GM12878 (cell line): ENCODE data around the gene TBC1D5. TPM values are rescaled to one million over a fixed set of nuclear protein-coding genes. Genes with fewer than 3 reads are reported as not detected.

Source experiments
- ATAC-seq: fragments of 200-7000 bp; cut with Tn5 transposase; 3 replicates; pipeline ENCODE4 v1.9.1; 2020; ENCODE audit warnings: mild to moderate bottlenecking, moderate library complexity
- BruUV-seq: library from RNA; stranded (reverse); fragments of 400-500 nt; replicated peaks from 2 replicates; lab custom pipeline; 2021; lab: Mats Ljungman, UMichigan
- CTCF ChIA-PET: fragments of 300-600 bp; sonication (Branson Sonifier 250); formaldehyde crosslinking; extraction: SDS; loops from one replicate; lab custom pipeline; 2021; ENCODE audit warnings: inconsistent platforms; lab: Yijun Ruan, JAX
- POLR2A ChIA-PET: fragments of 350-600 bp; formaldehyde crosslinking; extraction: SDS; loops from one replicate; lab custom pipeline; 2021; ENCODE audit warnings: inconsistent platforms; lab: Charles Lee
- RAD21 ChIA-PET: fragments of 300-600 bp; sonication (Branson Sonifier 250); formaldehyde crosslinking; loops from one replicate; lab custom pipeline; 2023; ENCODE audit warnings: antibody characterized with exemption; ENCODE audit not compliant: unreplicated experiment; lab: Charles Lee
- SMC1A ChIA-PET: fragments of 300-600 bp; sonication (Branson Sonifier 250); formaldehyde crosslinking; loops from one replicate; lab custom pipeline; 2023; ENCODE audit not compliant: unreplicated experiment, uncharacterized antibody; lab: Charles Lee
- DNase-seq: peaks from one replicate; pipeline ENCODE4 v3.0.0-alpha.2; 2011; ENCODE audit warnings: low read depth, low spot score
- FAIRE-seq: peaks from 3 replicates; lab custom pipeline; 2011; peaks lifted over from hg19 to GRCh38; lab: Jason Lieb, UNC
- H2AFZ ChIP-seq: 2 replicates; pipeline ENCODE4 v1.6.0; 2011; ENCODE audit warnings: low read depth, low read length, control low read depth; ENCODE audit not compliant: control insufficient read depth
- H3K27ac ChIP-seq: 2 replicates; pipeline ENCODE4 v1.5.1; 2011; ENCODE audit warnings: control low read depth; ENCODE audit not compliant: control insufficient read depth, insufficient read depth
- H3K27me3 ChIP-seq, 2 experiments: replicated peaks in 1 of 2; 2 replicates each; pipeline versions ENCODE4 v1.6.0 to v1.6.1; 2011; ENCODE audit warnings: low read length in 1 of 2; ENCODE audit not compliant: control insufficient read depth in 2 of 2, insufficient read depth in 2 of 2
- H3K36me3 ChIP-seq, 2 experiments: 2 replicates each; pipeline ENCODE4 v1.5.1; 2011; ENCODE audit warnings: low read length in 1 of 2; ENCODE audit not compliant: control insufficient read depth in 2 of 2, insufficient read depth in 2 of 2
- H3K4me1 ChIP-seq: 2 replicates; pipeline ENCODE4 v1.6.1; 2011; ENCODE audit warnings: mild to moderate bottlenecking, low read length, moderate library complexity, mixed read lengths; ENCODE audit not compliant: control insufficient read depth, insufficient read depth
- H3K4me2 ChIP-seq: 2 replicates; pipeline ENCODE4 v1.6.0; 2011; ENCODE audit warnings: control low read depth; ENCODE audit not compliant: control insufficient read depth, insufficient read depth
- H3K4me3 ChIP-seq: fragments of 200-600 bp; sonication (generic); 2 replicates; pipeline ENCODE4 v1.5.1; 2016
- H3K79me2 ChIP-seq: 2 replicates; pipeline ENCODE4 v1.6.0; 2011; ENCODE audit warnings: low read length; ENCODE audit not compliant: control insufficient read depth, insufficient read depth
- H3K9ac ChIP-seq: 2 replicates; pipeline ENCODE4 v1.8.0; 2011; ENCODE audit warnings: low read length, control low read depth, mixed read lengths; ENCODE audit not compliant: control insufficient read depth, insufficient read depth
- H3K9me3 ChIP-seq: replicated peaks from 3 replicates; pipeline ENCODE4 v1.5.1; 2011; ENCODE audit warnings: mild to moderate bottlenecking, low read length; ENCODE audit not compliant: control insufficient read depth, insufficient read depth
- H4K20me1 ChIP-seq: 2 replicates; pipeline ENCODE4 v1.6.0; 2011; ENCODE audit not compliant: control insufficient read depth, insufficient read depth
- BHLHE40 ChIP-seq, 2 experiments: fragments of 450-650 bp in 1 of 2; IDR thresholded peaks; 2 replicates each; pipeline ENCODE4 v1.6.1; 2011 to 2017; ENCODE audit warnings: low read depth in 2 of 2, borderline replicate concordance in 1 of 2, improper control_type of control experiment in 1 of 2, low read length in 1 of 2, mild to moderate bottlenecking in 1 of 2
- EGR1 ChIP-seq, 2 experiments: IDR thresholded peaks; 1 replicate in 1 of 2; 2 replicates in 1 of 2; pipeline ENCODE4 v1.6.1; 2011 to 2012; ENCODE audit warnings: low read depth in 2 of 2, low read length in 2 of 2, borderline replicate concordance in 1 of 2, mild to moderate bottlenecking in 1 of 2, moderate library complexity in 1 of 2
- SMC3 ChIP-seq: IDR thresholded peaks from 2 replicates; pipeline ENCODE4 v1.6.1; 2011; ENCODE audit warnings: low read length, improper control_type of control experiment, borderline replicate concordance
- WGBS: methylation state at CpG from one replicate; pipeline ENCODE4 v1.1.6; 2016; ENCODE audit warnings: low lambda C conversion rate; ENCODE audit not compliant: insufficient replicate concordance, insufficient coverage; ENCODE audit errors: missing lambda C conversion rate; 5-methylcytosine and 5-hydroxymethylcytosine counted together
- in situ Hi-C: fragments of 300-500 bp; cut with MboI; formaldehyde crosslinking; loops from 9 replicates; pipeline ENCODE4 v1.14.3; 2018; ENCODE audit warnings: mixed read lengths
- intact Hi-C: fragments of 100-400 bp; cut with micrococcal nuclease; formaldehyde crosslinking; loops from one replicate; pipeline ENCODE4 v1.14.2; 2022; ENCODE audit not compliant: unreplicated experiment
- polyA plus RNA-seq, 11 experiments: library from polyadenylated mRNA; depleted of rRNA in 4 of 11; unstranded in 6 of 11; stranded (reverse) in 5 of 11; fragments of >200 nt; fragmentation: Nextera tagmentation in 4 of 11; fragmentation: Illumina TruSeq in 1 of 11; extraction: Ambion mirVana in 4 of 11; extraction: Trizol in 1 of 11; gene quantifications; 1 replicate in 1 of 11; 2 replicates in 10 of 11; pipeline versions ENCODE4 v1.2.1 to v1.2.3, GENCODE V29; 2011 to 2016; ENCODE audit warnings: inconsistent platforms in 2 of 11, missing spikeins in 2 of 11, low read depth in 1 of 11
- total RNA-seq, 4 experiments: library from RNA; depleted of rRNA in 3 of 4; stranded (reverse); fragments of >200 nt in 3 of 4; fragmentation: Illumina TruSeq in 1 of 4; extraction: Trizol in 1 of 4; gene quantifications; 2 replicates each; pipeline versions ENCODE4 v1.2.1 to v1.2.3, GENCODE V29; 2013 to 2021
- TF ChIP-seq, protein P1 (sequence below): fragments of 150-350 bp; IDR thresholded peaks from 2 replicates; pipeline ENCODE4 v1.6.1; 2014; ENCODE audit warnings: mild to moderate bottlenecking, low read depth, low read length
- TF ChIP-seq, protein P2 (sequence below): fragments of 450-650 bp; IDR thresholded peaks from 2 replicates; pipeline ENCODE4 v1.6.1; 2016; ENCODE audit warnings: mild to moderate bottlenecking, moderate library complexity, borderline replicate concordance

TBC1D5 gene
- total and polyA plus RNA-seq, 10 of the 15 experiments (the other 5 are each of a cell fraction or from before 2014, with no cell fraction given) = 5.5 to 61.0 (median 43.8) TPM

DNA sequence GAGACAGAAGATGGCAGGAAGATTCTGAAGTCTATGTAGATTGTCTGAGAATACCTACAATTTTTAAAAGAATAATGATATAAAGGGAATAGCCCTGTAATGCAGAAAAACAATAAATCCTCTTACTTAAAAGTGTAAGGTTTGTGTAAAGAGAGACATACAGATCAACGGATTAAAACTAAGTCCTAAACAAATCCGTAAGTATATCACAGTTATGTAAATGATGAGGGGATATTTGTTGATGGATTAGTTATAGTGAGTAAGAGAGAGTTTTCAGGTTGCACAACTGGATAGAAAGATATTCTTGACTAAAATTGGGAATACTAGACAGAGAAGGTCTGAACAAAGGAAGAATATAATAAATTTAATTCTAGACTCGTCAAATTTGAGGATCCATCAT lies 179.6 kb downstream of the TBC1D5 start:
- TF ChIP-seq, protein P1, sequence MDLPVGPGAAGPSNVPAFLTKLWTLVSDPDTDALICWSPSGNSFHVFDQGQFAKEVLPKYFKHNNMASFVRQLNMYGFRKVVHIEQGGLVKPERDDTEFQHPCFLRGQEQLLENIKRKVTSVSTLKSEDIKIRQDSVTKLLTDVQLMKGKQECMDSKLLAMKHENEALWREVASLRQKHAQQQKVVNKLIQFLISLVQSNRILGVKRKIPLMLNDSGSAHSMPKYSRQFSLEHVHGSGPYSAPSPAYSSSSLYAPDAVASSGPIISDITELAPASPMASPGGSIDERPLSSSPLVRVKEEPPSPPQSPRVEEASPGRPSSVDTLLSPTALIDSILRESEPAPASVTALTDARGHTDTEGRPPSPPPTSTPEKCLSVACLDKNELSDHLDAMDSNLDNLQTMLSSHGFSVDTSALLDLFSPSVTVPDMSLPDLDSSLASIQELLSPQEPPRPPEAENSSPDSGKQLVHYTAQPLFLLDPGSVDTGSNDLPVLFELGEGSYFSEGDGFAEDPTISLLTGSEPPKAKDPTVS = no peak
- TF ChIP-seq EGR1 (IDR thresholded peaks at IDR 0.05; ENCODE audit: borderline replicate concordance in 1 of 2, low read depth in 2 of 2, low read length in 2 of 2) = no peak
- FAIRE-seq (no peak), DNase-seq (no peak), ATAC-seq (no peak)
- no peaks in the 10 kb centered on the region for H3K27me3 ChIP-seq
- H3K27ac ChIP-seq = no peak overlapping the region
- H2AFZ ChIP-seq = no peak overlapping the region
- CTCF ChIA-PET = no interaction called here
- no peaks in the 10 kb centered on the region for H4K20me1 ChIP-seq
- H3K4me2 ChIP-seq = no peak overlapping the region
- RAD21 ChIA-PET = no interaction called here
- no peaks in the 10 kb centered on the region; the same call in 1 of the 3 replicates for H3K9me3 ChIP-seq
- H3K9ac ChIP-seq = no peak overlapping the region
- SMC1A ChIA-PET = no interaction called here
- 97% methylated on average over 3 of the region's 3 CpGs for WGBS
- in situ Hi-C loops (no loop called here), intact Hi-C loops (no loop called here)
- no TSS peak for BruUV-seq
- no peaks in the 10 kb centered on the region for H3K36me3 ChIP-seq
- no peaks in the 10 kb centered on the region for H3K4me1 ChIP-seq
- POLR2A ChIA-PET = no interaction called here
- no peak overlapping the region for H3K4me3 ChIP-seq
- H3K79me2 ChIP-seq = no peaks in the 10 kb centered on the region

DNA sequence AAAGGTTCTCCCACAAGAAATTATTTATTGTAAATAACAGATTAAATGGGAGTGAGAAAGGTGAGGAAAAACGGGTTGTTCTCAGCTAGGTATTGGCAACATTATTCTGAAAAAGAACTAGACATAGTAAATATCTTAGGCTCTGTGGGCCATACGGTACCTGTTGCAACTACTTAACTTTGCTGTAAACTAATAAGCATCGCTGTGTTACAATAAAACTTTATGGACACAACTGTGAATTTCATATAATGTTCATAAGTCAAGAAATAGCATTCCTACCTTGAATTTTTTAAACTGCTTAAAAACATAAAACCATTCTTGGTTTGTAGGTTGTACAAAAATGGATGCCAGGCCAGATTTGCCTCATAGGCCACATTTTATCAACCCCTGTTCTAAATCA lies 183.9 kb downstream of the TBC1D5 start:
- Histone ChIP-seq H3K4me1 (no peaks in the 10 kb centered on the region), H3K27ac (no peak overlapping the region), H2AFZ (no peak overlapping the region), H3K27me3 (no peaks in the 10 kb centered on the region), H3K4me2 (no peak overlapping the region), H3K36me3 (no peaks in the 10 kb centered on the region; a peak in 1 of 4 replicates), H4K20me1 (no peaks in the 10 kb centered on the region), H3K4me3 (no peak overlapping the region), H3K9me3 (no peaks in the 10 kb centered on the region; the same call in 1 of the 3 replicates), H3K9ac (no peak overlapping the region), H3K79me2 (no peaks in the 10 kb centered on the region)
- RAD21 ChIA-PET = interaction anchor here (1.5 kb wide), 1 partner anchor 283 kb away, joined by 4 read pairs; no protein-coding TSS in a partner anchor
- SMC1A ChIA-PET = interaction anchor here (0.7 kb wide), 1 partner anchor 52 kb away, joined by 3 read pairs; no protein-coding TSS in a partner anchor
- intact Hi-C loops (no loop called here), in situ Hi-C loops (no loop called here)
- BruUV-seq = no TSS peak
- DNase-seq (no peak), ATAC-seq (no peak), FAIRE-seq (no peak)
- POLR2A ChIA-PET = no interaction called here
- TF ChIP-seq BHLHE40 (IDR thresholded peaks at IDR 0.05; ENCODE audit: borderline replicate concordance in 1 of 2, low read depth in 2 of 2, low read length in 1 of 2) (no peak), SMC3 (no peak)
- TF ChIP-seq, protein P2, sequence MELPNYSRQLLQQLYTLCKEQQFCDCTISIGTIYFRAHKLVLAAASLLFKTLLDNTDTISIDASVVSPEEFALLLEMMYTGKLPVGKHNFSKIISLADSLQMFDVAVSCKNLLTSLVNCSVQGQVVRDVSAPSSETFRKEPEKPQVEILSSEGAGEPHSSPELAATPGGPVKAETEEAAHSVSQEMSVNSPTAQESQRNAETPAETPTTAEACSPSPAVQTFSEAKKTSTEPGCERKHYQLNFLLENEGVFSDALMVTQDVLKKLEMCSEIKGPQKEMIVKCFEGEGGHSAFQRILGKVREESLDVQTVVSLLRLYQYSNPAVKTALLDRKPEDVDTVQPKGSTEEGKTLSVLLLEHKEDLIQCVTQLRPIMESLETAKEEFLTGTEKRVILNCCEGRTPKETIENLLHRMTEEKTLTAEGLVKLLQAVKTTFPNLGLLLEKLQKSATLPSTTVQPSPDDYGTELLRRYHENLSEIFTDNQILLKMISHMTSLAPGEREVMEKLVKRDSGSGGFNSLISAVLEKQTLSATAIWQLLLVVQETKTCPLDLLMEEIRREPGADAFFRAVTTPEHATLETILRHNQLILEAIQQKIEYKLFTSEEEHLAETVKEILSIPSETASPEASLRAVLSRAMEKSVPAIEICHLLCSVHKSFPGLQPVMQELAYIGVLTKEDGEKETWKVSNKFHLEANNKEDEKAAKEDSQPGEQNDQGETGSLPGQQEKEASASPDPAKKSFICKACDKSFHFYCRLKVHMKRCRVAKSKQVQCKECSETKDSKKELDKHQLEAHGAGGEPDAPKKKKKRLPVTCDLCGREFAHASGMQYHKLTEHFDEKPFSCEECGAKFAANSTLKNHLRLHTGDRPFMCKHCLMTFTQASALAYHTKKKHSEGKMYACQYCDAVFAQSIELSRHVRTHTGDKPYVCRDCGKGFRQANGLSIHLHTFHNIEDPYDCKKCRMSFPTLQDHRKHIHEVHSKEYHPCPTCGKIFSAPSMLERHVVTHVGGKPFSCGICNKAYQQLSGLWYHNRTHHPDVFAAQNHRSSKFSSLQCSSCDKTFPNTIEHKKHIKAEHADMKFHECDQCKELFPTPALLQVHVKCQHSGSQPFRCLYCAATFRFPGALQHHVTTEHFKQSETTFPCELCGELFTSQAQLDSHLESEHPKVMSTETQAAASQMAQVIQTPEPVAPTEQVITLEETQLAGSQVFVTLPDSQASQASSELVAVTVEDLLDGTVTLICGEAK = peak; percentile 60; the same call in 1 of the 2 replicates
- CTCF ChIA-PET = no interaction called here
- WGBS = 98% methylated on average over 3 of the region's 3 CpGs
